Activated CD8-positive, alpha-beta memory T cell treated with anti-CD3 and anti-CD28 coated beads for 1 hour (primary cell): ENCODE measurements around the gene LPCAT1.

Experiments used
- DNase-seq, 2 donors: peaks; one replicate each; pipeline ENCODE4 v3.0.0-alpha.2; 2020; ENCODE audit warnings: low read depth in 1 of 2; ENCODE audit errors: extremely low read depth in 1 of 2

LPCAT1 gene

GRCh38 chr5:1555011-1555807, 31.4 kb upstream of the LPCAT1 start:
- DNase-seq: no peak

- DNase-seq: no peak
These were observed 30.7 kb upstream of the LPCAT1 start for GRCh38 chr5:1554410-1554967.

- DNase-seq: no peak
These were observed 30.0 kb upstream of the LPCAT1 start for GRCh38 chr5:1553539-1554409.

- DNase-seq: no peak
These were observed 28.9 kb upstream of the LPCAT1 start for GRCh38 chr5:1552521-1553255.

GRCh38 chr5:1551426-1552301, 27.9 kb upstream of the LPCAT1 start:
- no peak for DNase-seq

- DNase-seq: no peak
These were observed 26.7 kb upstream of the LPCAT1 start for GRCh38 chr5:1550287-1551076.

GRCh38 chr5:1549475-1550030, 25.8 kb upstream of the LPCAT1 start:
- no peak for DNase-seq

GRCh38 chr5:1548702-1549474, 25.1 kb upstream of the LPCAT1 start:
- no peak for DNase-seq

GRCh38 chr5:1547655-1548054, 23.9 kb upstream of the LPCAT1 start:
- no peak for DNase-seq

GRCh38 chr5:1547236-1547635, 23.5 kb upstream of the LPCAT1 start:
- DNase-seq: no peak

- no peak for DNase-seq
These were observed 22.8 kb upstream of the LPCAT1 start for GRCh38 chr5:1546556-1546955.

GRCh38 chr5:1545805-1546355, 22.1 kb upstream of the LPCAT1 start:
- DNase-seq: no peak

- no peak for DNase-seq
These were observed 21.5 kb upstream of the LPCAT1 start for GRCh38 chr5:1545126-1545804.

GRCh38 chr5:1544294-1544961, 20.7 kb upstream of the LPCAT1 start:
- no peak for DNase-seq

- DNase-seq: no peak
These were observed 19.9 kb upstream of the LPCAT1 start for GRCh38 chr5:1543398-1544293.

GRCh38 chr5:1542781-1543180, 19.0 kb upstream of the LPCAT1 start:
- DNase-seq: no peak
